ENCODE measurements around the gene EMSY. TPM values are rescaled to one million over a fixed set of nuclear protein-coding genes. Genes with fewer than 3 reads are reported as not detected.
"Not testable (repeated sequence)": the region's sequence is repeated elsewhere in the genome, so short reads cannot be mapped to it uniquely, and the experiment has no call there.

Gene EMSY
- total and polyA plus RNA-seq, 10 donors = 3.8 to 81.8 (median 32.1) TPM

GRCh38 chr11:76568139-76568538, 123.3 kb downstream of the EMSY start:
- 57 to 79% (median 62%) methylated on average over 4 of the region's 4 CpGs for WGBS, 5 donors
- Histone ChIP-seq H3K36me3 (no peaks in the 10 kb centered on the region), H3K27me3 (replicated peaks in 1 of 7) (no peaks in the 10 kb centered on the region), H3K4me1 (peaks cover 0 to 5% (median 0%) of the 10 kb centered on the region in 6 donors), H3K27ac (no peak overlapping the region), H3K4me3 (no peak overlapping the region), H3K9me3 (peaks cover 0 to 3% (median 0%) of the 10 kb centered on the region in 8 donors)
- intact Hi-C loops (cut with DNase I; ENCODE audit: low total_unique reads) = no loop called here
- DNase-seq = no peak
- TF ChIP-seq CTCF (IDR thresholded peaks at IDR 0.05 in 8 of 11, conservative IDR thresholded peaks at IDR 0.05 in 3 of 11) = no peak
- no peak for TF ChIP-seq POLR2A (IDR thresholded peaks at IDR 0.05)
- TF ChIP-seq POLR2AphosphoS5 (IDR thresholded peaks at IDR 0.05) = no peak

- Histone ChIP-seq H3K27me3 (replicated peaks in 1 of 7) (no peaks in the 10 kb centered on the region), H3K9me3 (peaks cover 0 to 3% (median 0%) of the 10 kb centered on the region in 8 donors), H3K27ac (no peak overlapping the region), H3K36me3 (no peaks in the 10 kb centered on the region), H3K4me1 (peaks cover 0 to 4% (median 0%) of the 10 kb centered on the region in 6 donors), H3K4me3 (no peak overlapping the region)
- 67 to 93% (median 82%) methylated on average over 1 of the region's 1 CpG for WGBS, 5 donors
- no peak for DNase-seq
- intact Hi-C loops (cut with DNase I; ENCODE audit: low total_unique reads) = no loop called here
- no peak for TF ChIP-seq POLR2AphosphoS5 (IDR thresholded peaks at IDR 0.05)
- no peak for TF ChIP-seq POLR2A (IDR thresholded peaks at IDR 0.05)
- TF ChIP-seq CTCF (IDR thresholded peaks at IDR 0.05 in 8 of 11, conservative IDR thresholded peaks at IDR 0.05 in 3 of 11) = no peak
Measured at GRCh38 chr11:76568621-76569020, 123.8 kb downstream of the EMSY start.

GRCh38 chr11:76572181-76572875, 127.5 kb downstream of the EMSY start:
- H3K4me3 ChIP-seq; H3K36me3 ChIP-seq; H3K27ac ChIP-seq; H3K9me3 ChIP-seq; H3K27me3 ChIP-seq (replicated peaks in 1 of 7); intact Hi-C loops (cut with DNase I; ENCODE audit: low total_unique reads); DNase-seq: not testable (repeated sequence)
- 93 to 97% (median 95%) methylated on average over 12 of the region's 12 CpGs for WGBS, 5 donors
- H3K4me1 ChIP-seq = peaks cover 0 to 10% (median 5%) of the 10 kb centered on the region in 6 donors

GRCh38 chr11:76574406-76574805, 129.6 kb downstream of the EMSY start:
- Histone ChIP-seq H3K36me3 (no peaks in the 10 kb centered on the region), H3K4me1 (peaks cover 7 to 28% (median 20%) of the 10 kb centered on the region in 6 donors), H3K27me3 (replicated peaks in 1 of 7) (peaks cover 0 to 4% (median 0%) of the 10 kb centered on the region in 7 donors), H3K9me3 (no peaks in the 10 kb centered on the region), H3K4me3 (no peak overlapping the region), H3K27ac (no peak overlapping the region)
- WGBS, 5 donors = 75 to 97% (median 89%) methylated on average over 2 of the region's 2 CpGs
- DNase-seq = no peak
- intact Hi-C loops (cut with DNase I; ENCODE audit: low total_unique reads) = no loop called here
- TF ChIP-seq POLR2A (IDR thresholded peaks at IDR 0.05) (no peak), CTCF (IDR thresholded peaks at IDR 0.05 in 8 of 11, conservative IDR thresholded peaks at IDR 0.05 in 3 of 11) (no peak), POLR2AphosphoS5 (IDR thresholded peaks at IDR 0.05) (no peak)

Data from spleen (tissue), 11 donors.